ENCODE measurements around the gene KRTAP29-1.

DNA sequence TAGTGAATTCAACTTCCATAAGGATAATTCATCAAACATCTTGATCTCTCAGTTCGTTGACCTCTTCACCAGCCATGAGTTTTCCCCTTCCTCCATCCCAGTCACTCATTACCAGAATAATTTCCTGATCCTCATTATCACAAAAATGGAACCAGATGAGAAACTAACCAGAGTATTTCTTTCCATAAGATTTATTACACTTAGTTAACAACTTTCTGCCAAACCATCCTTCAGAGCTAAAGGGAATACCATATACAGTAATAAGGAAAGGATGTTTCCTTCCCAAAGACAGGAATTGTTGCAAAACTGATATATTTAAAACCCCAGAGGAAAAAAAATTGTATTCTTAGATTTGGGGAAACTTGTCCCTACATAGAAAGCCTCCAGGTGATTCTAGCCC lies 8.6 kb downstream of the KRTAP29-1 start:
- TF ChIP-seq, protein P1, sequence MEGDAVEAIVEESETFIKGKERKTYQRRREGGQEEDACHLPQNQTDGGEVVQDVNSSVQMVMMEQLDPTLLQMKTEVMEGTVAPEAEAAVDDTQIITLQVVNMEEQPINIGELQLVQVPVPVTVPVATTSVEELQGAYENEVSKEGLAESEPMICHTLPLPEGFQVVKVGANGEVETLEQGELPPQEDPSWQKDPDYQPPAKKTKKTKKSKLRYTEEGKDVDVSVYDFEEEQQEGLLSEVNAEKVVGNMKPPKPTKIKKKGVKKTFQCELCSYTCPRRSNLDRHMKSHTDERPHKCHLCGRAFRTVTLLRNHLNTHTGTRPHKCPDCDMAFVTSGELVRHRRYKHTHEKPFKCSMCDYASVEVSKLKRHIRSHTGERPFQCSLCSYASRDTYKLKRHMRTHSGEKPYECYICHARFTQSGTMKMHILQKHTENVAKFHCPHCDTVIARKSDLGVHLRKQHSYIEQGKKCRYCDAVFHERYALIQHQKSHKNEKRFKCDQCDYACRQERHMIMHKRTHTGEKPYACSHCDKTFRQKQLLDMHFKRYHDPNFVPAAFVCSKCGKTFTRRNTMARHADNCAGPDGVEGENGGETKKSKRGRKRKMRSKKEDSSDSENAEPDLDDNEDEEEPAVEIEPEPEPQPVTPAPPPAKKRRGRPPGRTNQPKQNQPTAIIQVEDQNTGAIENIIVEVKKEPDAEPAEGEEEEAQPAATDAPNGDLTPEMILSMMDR (IDR thresholded peaks at IDR 0.05) = no peak
- TF ChIP-seq POLR2A (IDR thresholded peaks at IDR 0.05) = no peak

Measured in ovary (tissue), 3 donors.